ENCODE results near the gene ANKRD36C. TPM values are rescaled to one million over a fixed set of nuclear protein-coding genes. Genes with fewer than 3 reads are reported as not detected.

ANKRD36C gene
- 6.0 and 13.7 TPM in 2 replicates for total RNA-seq

DNA sequence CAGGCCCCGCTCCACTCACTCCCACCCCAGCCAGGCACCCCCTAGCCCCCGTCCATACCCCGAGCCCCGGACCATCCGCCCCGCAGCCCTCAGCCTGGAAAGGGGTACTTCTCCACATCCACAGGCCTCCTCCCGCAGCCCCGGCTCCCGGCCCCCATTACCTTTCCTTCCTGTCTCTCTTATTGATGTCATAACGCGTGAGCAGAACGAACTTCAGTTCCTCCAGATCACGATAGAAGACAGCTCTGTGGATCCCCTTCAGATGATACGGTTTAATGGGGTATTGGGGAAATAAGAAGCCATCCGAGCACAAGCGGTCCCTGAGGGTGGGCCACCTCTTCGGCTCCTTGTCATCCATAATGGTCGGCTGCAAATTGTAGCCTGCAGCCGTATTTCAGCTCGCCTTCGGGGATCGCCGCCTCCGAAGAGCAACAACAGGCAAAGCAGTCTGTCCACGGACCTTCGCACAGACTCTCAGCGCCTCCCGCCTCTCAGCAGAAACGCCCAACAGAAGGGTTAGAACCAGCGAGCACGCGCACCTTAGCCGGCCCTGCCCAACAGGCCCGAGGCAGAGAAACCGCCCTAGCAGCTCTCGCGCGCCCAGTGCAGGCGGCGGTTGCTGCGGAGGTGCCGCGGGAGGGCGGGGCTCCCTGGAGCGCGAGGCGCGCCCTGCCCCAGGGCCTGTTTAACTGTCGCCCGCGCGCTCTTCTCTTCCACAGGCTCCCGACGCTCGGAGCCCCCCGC is at the start of gene ANKRD36C:
ANKRD36C (minus strand) TSS at position 474 of the 744 bp plus-strand sequence; CDS start at position 358, 116 bp downstream.

DNA sequence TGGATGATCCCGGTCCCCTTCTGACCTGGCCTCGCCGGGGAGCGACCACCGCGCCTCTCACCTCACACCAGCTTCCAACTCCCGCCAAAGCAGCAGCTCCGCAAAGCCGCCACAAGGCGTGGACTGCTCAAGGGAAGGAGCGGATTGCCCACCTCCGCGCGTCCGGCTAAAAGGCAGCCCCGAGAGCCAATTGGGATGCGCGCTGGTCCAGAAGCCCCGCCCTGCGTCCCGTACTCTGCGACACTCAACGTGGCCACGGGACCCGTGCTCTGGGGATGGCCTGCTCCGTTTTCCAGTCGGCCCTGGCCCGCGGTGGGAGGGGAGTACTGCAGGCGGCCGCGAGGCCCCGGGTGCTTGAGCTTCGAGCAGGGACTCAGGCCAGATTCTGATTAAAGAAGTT is 43.2 kb upstream of the ANKRD36C start, which contains the start of gene GPAT2:
GPAT2 (minus strand) TSS at position 125 of the 400 bp plus-strand sequence. CDS start 2,557 bp downstream, outside the sequence.

Other genes starting within 250 kb of the ANKRD36C start
- 1.5 and 4.8 TPM in 2 replicates for gene GPAT2, start 43.1 kb upstream of the ANKRD36C start, total RNA-seq
- gene ADRA2B, start 124.7 kb upstream of the ANKRD36C start, total RNA-seq = not detected in 2 replicates
- not detected in 2 replicates for gene ASTL, start 146.7 kb upstream of the ANKRD36C start, total RNA-seq
- 10.6 and 11.1 TPM in 2 replicates for gene DUSP2, start 153.6 kb upstream of the ANKRD36C start, total RNA-seq
- 109 and 150 TPM in 2 replicates for gene STARD7, start 217.0 kb upstream of the ANKRD36C start, total RNA-seq